Stimulated activated CD8-positive, alpha-beta memory T cell treated with anti-CD3 and anti-CD28 coated beads, Interleukin-2, amount 100 ng/mL, for 48 hours (primary cell): ENCODE results near the gene SLC5A12.

Experiments
- DNase-seq, 2 donors: peaks; one replicate each; pipeline ENCODE4 v3.0.0-alpha.2; 2020; ENCODE audit warnings: low read depth in 2 of 2

SLC5A12 gene

DNA sequence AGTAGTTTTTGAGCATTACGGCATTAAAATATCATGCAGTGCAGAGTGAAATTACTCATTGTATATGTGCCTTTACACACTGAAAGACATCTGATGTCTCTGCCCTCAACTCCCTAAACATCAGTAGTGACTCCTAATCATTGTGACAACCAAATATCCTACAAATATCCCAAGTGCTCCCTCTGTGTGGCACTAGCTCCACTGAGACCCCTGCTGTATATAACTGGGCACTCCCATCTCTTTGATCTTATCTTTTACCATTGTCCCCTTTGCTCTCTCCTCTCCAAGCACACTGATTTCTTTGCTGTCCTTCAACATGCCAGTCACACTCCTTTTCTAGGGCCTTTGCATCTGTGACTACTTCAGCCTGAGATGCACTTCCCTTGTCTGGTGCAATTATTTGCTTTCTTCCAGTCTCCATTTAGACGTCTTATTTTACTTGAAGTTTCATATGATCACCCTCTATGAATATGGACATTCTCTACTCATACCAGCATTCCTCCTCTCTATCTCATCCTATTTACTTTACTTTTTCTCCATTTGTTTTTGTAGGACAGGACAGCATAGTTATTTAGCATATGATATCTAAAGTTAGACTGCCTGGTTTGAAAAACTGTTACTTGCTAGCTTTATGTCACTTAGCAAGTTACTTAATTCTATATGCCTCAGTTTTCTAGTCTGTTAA, 2.4 kb downstream of the SLC5A12 start:
- no peak for DNase-seq

DNA sequence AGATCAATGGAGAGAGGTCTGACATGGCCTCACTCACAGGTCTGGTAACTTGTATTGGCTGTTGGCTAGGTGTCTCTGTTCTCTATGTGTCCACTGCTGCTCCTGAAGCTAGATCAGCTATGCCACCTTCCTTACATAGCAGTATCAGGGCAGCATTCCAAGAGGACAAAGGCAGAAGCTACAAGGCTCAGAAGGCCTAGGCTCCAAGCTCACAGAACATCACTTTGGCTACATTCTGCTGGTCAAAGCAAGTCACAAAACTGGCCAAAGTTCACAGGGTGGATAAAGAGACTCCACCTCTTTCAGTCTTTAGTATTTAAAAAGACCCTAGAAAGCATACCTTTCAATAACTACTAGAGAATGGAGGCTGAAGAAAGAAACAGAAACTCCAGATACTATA, 4.1 kb downstream of the SLC5A12 start:
- DNase-seq, result no peak

DNA sequence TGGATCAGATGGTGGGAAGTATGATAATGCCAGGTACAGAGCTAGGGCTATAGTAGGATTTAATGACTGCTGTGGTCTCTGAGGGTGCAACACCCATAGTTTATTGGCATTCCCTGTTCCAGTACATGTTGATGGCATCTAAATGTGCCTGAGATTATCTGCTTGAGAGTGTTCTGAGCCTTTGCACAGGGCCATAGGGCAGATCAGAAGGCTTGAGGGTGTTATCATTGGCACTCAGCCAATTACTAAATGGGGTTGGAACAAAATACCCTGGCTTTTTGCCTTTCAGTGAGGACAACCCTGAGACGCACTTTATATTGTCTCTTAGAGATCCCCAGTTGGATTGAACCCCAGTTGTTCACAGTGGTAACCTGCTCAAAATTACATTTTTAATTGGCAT, 6.7 kb downstream of the SLC5A12 start:
- no peak for DNase-seq

DNA sequence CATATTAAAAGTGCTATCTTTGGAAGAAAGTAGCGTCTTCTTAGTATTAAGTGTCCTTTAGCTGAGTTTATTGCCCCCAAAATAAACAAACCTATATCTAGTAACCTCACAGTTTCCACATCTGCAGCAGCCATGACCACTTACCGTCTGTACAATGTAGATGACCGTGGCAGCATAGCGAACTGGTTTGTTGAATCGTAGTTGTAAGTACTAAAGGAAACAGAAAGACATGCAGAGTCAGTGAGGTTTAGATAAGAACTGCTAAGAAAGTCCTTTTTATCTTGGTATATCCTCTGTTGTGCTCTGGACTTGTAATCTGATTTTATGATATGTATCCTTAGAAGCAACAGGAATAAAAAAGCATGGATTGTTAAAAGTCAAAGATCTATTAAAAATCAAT, 9.4 kb downstream of the SLC5A12 start:
- DNase-seq, result no peak

DNA sequence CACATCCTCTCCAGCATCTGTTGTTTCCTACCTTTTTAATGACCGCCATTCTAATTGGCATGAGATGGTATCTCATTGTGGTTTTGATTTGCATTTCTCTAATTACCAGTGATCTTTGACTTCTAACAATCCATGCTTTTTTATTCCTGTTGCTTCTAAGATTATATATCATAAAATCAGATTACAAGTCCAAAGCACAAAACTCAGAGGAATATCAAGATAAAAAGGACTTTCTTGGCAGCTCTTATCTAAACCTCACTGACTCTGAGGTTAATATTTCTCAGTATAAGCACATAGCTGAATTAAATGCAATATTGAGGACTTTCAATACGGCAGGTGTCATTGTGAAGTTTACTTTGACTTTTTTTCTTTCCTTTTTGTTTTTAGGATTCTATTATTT, 11.4 kb downstream of the SLC5A12 start:
- DNase-seq, result no peak

DNA sequence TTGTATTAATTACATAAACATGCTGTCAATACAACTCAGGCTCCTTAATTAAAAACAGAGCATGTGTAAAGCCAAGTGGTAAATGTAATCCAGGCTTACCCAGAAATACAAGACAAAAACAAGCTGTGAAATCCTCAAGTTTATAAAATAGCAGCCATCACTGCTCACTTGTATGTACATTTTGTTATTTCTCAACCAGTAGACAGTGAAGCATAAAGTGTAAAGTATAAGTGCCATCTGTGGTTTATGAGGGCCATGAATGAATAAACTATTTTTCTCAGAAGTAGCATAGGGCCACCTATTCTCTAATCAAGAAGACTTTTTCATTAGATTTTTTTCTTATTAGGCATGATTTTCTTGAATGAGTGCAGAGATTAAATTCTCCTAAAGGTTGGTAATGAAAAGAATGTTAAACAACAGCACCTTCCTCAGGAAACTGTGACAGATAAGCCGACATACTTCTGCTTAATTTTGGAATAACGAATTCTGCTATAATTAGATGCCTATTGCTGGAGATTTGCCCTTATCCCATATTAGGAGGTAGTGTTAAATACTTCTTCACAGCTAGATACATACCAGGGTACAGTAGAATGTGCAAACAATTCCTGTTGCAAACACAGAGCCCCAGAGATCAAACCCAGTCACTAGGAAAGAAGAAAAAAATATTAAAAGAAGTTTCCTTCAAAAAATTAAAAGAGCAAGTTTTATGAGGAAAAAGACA, 13.0 kb downstream of the SLC5A12 start:
- no peak for DNase-seq

DNA sequence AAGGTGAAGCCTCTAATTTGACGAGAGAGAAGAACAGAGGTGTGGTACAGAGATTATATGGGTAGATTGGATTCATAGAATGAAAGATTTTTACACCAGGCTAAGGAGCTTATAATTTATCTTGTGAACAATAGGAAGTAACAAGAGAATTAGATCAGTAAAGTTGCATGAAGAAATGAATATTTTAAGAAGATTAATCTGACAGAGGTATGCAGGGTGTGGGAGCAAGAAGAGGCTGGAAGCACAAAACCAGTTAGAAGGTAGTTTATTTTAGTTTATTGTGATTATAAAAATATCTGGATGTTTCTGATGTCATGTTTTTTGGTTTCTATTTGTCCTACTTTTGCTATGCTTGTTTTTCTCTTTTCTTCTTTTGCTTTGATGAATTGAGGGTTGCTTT, 15.7 kb downstream of the SLC5A12 start:
- DNase-seq, result no peak

DNA sequence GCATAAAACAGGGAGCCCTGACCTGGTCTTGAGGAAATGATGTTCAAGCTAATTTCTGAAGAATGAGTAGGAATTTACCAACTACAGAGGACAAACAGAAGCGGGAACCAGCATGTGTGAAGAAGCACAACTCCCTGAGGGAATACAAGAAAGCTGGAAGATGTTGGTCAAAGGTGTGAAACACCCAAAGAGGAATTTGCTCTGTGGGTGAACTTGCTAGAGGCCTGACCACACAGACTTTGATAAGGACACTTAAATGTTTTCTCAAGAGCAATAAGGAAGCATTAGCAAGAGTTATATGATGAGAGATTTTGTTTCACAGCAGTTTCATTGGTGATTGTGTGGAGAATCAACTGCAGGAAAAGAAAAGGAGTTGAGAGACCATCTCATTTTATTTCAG, 17.6 kb downstream of the SLC5A12 start:
- DNase-seq, result no peak

DNA sequence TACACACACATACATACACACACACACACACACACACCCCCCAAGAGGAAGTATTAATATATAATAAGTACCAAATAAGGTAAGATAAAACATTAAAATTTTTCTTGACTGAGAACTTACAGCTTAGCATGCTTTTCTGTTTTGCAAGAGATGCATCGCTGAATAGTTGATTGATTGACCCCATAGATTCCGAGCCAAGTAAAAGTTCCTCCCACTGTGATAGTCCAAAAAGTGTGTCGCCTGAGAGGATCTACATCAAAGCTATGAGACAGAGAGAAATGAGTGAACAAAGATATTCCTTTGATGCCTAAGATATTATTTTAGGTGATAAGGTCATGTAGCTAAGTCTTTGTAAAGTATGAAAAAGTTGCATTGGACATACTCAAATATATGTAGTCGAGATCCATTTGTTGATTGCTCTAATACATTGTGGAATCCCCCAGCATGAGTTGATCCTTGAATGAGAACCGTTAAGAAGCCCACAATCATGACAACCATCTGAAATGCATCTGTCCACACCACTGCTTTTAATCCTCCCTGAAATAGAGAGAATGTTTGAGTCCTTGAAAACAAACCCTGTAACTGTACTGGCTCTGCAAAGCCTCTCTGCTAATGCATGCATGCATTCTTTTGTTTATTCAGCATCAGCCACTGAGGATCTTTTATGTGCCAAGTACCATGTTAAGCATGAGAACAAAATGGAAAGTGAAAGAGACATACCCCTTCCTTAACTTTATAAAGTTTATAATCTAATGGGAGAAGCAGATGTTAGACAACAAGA, 18.3 kb downstream of the SLC5A12 start:
- DNase-seq, result no peak

DNA sequence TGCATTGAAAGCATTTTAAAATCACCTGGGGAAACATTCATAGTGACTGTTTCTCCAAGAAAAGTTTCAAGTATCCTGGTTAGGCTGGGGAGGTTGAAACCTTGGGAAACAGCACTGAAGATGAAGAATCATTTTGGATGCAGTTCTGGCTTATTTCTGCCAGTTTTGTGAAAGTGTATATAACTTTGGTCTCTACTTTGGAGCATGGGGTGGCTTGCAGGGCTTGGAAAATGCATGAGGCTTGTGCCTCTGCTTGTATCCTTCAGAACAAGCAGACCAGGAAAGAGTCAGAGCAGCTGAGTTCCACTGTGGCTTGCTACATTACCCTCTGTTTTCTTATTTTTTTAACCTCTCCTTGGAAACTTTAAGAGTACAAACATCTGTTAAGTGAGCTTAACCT, 19.5 kb downstream of the SLC5A12 start:
- DNase-seq, result no peak

DNA sequence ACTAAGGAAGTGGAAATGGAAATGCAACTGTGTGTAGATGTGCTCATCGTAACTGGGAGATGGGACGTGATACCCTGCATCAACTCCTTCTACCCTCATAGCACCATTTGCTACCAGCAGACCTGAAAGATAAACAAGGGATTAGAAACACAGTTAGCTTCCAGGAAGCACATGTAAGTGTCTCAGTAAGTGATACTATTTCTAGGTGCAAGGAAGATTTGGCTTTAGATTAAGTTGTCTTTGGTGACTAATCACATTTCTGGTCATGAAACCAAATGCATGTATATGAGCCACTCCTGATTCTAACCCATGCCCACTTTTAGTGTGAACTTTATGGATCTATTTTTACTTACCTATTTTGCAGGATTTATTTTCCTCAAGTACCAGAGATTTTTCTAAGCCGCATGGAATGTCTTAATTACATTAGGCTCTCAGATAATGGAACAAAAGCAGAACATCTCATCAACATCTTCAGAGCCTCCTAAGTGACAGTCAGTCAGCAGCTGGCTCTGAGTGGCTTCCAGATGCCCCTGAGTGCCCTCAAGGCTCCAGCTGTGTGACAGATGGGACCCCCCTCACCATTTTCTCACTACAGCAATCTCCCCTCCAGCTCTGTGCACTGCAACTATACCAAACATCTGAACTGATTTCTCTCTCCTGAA, 21.2 kb downstream of the SLC5A12 start:
- no peak for DNase-seq

DNA sequence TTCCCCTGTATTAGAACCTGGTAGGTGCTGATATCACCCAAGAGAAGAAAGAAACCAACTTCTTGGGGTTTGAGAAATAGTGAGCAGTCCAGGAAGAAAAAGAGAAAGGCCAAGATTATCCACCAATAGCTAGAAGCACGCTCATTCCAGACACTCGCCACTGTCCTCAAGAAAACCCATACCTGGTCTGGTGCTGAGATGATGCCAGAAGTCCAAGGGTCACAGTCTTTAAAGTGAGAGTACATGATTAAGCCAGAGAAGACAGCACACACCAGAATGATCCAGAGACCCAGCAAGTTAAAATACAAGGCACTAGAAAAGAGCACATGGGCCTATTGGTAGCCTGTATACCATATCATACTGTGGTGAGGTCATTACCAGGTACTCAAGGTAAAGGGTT, 23.6 kb downstream of the SLC5A12 start:
- no peak for DNase-seq

DNA sequence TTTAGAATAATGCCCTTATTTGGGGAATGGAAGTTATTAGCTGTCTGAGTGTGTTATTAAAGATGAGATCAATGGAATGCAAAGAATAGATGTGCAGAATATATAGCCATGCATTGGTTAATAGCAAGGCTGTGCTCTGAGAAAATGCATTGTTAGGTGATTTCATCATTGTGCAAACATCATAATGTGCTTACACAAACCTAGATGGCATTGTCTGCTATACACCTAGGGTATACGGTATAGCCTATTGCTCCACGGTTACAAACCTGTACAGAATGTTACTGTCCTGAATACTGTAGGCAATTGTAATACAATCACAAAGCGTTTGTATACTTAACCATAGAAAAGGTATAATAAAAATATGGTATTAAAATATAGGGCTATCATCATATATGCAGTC, 25.5 kb downstream of the SLC5A12 start:
- no peak for DNase-seq

DNA sequence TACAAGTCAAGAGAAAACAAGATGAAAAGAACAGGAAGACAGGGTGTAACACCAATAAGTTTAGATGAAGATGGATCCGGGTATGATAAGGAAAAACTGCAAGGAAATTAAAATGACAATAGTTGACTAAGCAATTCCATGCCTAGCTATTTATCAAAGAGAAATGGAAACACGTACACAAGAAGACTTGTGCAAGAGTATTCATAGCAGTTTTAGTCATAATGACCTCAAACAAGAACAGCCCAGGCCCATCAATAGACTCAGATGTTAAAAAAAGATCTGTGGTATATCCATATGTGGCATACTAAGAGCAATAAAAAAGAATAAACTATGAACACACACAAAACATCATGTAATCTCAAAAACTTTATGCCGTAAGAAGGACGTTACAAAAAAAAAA, 33.2 kb downstream of the SLC5A12 start:
- DNase-seq, result no peak

DNA sequence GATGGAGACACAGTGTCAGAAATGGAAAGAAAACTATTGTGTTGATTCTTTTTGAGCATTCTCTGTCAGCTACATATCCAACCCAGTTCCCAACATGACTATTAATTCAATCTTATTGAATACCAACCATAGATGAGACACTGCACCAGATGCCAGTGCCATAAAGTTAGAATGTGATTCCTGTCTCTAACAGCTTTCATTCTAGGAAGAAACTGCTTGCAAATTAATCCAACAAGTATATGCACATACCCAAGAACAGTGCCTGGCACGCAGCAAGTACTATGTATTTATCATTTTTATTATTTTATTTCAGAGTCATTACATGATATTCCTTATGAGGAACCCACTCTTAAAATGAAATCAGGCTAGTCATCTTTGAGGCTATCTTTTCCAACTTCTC, 34.5 kb downstream of the SLC5A12 start:
- no peak for DNase-seq

DNA sequence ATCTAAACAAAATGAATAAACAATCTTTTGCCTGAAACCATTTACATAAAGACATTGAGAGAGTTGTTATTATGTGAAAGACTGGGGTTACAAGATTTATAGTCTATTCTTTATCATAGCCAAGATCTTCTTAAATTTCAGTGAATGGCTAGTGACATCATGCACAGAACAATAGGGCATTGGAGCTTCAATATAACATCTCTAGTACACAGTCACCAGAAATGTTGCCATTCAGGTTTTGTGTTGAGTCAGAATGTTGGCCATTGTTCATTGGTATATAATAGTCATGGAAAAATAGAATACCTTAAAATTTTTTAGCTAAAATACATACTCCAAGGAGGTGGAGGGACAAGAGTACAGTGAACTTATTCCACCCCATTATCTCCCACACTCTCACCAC, 44.3 kb downstream of the SLC5A12 start:
- no peak for DNase-seq

DNA sequence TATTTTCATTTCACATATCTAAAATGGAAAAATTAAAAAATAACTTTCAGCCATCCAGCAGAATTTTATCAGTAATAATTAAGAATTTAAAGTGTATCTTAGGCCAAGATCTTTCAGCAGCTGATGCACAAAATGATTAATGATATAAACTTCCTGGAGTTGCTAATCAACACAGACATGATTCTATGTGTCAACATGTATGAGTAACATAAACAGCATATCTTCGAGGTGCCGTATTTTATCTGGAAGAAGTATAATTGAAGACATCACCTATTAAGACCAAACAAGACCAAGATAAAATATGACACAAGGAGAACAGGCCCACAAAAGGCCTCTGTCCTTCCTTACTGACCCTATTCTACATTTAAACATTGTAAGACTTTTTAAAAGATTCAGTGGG, 45.2 kb downstream of the SLC5A12 start:
- DNase-seq, result no peak

DNA sequence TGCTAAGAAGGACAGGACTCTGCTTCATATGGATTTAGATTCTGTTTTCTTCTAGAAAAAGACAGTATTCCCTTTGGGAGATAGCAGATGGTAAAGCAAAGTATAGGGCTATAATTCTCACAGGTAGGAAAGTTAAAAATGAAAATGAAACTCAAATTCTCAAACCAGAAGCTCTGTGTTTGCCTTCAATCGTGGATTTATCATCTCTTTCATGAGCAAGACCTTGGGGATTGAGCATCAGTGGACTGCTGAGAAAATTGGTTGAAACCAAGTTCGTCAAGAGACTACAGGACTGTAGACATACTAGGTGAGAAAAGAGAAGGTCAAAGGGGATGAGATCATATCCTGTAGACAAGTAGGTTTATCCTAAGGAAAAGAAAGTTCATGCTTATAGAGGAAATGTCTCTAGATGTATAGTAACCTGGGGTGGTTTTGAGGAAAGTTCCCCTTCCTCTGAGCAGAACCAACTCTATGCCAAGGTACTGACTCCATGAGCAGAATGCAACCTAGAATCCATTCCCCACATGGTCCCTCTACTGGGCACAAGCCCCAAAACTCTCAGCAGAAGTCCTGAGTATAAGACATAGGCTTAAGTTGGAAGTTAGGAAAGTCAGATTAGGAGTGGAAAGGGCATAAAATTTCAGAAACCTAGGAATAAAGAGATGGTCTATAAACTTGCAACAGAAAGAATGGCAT, 46.5 kb downstream of the SLC5A12 start:
- no peak for DNase-seq

DNA sequence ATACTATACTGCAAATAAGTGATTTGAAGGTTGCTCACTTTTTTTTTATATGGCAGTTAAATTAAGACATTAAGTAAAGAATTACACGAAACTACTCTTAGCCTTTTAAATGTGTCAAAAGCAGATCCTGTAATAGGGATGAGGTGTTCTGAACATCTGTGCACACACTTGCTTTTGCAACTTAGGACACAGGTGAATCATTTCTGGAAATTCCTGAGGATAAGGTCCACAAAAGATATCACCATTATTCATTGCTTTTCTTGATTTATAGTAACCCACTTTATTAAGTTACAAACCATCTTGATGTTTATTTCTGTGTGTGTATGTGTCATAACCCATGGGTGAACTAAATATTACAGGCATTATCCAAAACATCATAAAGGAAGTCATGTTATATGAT, 55.9 kb downstream of the SLC5A12 start:
- DNase-seq, result no peak

DNA sequence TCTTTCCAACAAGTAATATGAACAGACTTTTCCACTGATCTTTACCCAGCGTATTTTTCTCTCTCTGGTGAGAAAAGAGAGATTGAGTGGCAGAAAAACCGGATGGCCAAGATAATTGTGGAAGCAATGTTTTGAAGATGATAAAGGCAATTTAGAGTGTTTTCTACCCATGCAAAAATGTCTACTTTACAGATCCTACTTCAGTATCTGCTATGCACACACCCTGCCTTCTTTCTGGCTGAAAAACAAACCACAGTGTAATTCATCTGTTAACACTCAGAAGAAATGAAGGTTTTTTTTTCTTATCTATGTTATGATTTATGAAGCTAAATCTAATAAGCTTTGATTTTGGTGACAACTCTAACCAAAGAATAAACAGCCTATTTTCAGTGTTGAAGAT, 56.8 kb downstream of the SLC5A12 start:
- DNase-seq, result no peak

DNA sequence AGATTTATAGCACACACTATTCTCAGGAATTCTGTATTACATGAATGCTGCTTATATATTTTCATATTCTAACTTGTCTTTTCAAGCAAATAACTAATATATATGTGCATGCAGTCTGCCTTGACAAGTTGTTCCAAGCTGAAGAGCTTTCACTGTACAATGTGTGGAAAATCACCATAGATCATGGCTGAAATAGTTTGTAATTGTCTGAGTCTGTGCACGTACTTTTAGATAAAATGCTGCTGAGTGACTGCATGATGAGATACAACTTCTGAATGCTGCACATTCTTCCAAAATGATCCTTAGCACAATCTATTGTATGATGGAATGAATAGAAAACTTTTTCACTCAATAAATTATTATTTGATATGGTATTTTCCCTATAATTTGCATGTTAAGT, 58.9 kb downstream of the SLC5A12 start:
- DNase-seq, result no peak

DNA sequence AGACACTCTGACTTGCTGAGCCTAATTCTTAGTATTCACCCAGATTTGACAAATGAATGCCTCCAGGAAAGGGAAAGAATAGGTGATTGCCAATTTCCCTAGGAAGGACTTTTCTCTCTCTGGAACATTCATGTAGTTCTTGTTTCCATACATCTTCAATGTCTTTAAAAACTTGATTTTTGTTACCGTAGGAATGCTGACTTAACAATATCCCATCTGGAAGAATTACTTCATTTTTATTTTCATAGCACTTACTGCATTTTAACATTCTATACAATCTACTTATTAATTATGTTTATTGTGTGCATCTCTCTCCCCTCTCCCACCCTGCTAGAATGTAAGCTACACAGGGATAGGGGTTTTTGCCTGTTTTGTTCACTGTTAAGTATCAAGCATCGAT, 66.6 kb downstream of the SLC5A12 start:
- no peak for DNase-seq
